ENCODE measurements around the gene TMEFF2.

DNA sequence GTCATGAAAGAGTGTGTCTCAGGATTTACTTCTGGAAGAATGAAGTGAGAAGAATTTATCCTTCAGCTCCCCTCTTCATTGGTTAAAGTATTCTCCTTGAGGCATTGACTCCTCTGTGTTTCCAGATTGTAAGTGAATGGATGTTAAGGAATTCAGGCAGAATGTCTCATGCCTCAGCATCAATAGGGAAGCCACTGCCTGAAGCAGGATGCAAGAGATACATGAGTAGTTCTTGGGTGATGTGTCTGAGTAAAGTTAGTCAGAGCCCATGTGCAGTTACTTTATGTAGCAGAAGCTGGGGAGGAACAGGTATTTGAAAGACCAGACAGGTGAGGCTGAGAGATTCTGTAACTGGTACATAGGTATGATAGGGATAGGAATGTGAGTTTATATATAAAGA is 34.0 kb upstream of the TMEFF2 start:
- TF ChIP-seq, protein P1, sequence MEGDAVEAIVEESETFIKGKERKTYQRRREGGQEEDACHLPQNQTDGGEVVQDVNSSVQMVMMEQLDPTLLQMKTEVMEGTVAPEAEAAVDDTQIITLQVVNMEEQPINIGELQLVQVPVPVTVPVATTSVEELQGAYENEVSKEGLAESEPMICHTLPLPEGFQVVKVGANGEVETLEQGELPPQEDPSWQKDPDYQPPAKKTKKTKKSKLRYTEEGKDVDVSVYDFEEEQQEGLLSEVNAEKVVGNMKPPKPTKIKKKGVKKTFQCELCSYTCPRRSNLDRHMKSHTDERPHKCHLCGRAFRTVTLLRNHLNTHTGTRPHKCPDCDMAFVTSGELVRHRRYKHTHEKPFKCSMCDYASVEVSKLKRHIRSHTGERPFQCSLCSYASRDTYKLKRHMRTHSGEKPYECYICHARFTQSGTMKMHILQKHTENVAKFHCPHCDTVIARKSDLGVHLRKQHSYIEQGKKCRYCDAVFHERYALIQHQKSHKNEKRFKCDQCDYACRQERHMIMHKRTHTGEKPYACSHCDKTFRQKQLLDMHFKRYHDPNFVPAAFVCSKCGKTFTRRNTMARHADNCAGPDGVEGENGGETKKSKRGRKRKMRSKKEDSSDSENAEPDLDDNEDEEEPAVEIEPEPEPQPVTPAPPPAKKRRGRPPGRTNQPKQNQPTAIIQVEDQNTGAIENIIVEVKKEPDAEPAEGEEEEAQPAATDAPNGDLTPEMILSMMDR (IDR thresholded peaks at IDR 0.05), result no peak
- no peak for TF ChIP-seq POLR2A (IDR thresholded peaks at IDR 0.05)
